Bone marrow (tissue), 2 donors: ENCODE results near the gene TXNL4A.
"Not testable (repeated sequence)": the region's sequence is repeated elsewhere in the genome, so short reads cannot be mapped to it uniquely, and the experiment has no call there.

Experiments
- DNase-seq, 2 donors: peaks; one replicate each; lab custom pipeline; 2025; lab: John Stamatoyannopoulos, UW

TXNL4A gene

DNA sequence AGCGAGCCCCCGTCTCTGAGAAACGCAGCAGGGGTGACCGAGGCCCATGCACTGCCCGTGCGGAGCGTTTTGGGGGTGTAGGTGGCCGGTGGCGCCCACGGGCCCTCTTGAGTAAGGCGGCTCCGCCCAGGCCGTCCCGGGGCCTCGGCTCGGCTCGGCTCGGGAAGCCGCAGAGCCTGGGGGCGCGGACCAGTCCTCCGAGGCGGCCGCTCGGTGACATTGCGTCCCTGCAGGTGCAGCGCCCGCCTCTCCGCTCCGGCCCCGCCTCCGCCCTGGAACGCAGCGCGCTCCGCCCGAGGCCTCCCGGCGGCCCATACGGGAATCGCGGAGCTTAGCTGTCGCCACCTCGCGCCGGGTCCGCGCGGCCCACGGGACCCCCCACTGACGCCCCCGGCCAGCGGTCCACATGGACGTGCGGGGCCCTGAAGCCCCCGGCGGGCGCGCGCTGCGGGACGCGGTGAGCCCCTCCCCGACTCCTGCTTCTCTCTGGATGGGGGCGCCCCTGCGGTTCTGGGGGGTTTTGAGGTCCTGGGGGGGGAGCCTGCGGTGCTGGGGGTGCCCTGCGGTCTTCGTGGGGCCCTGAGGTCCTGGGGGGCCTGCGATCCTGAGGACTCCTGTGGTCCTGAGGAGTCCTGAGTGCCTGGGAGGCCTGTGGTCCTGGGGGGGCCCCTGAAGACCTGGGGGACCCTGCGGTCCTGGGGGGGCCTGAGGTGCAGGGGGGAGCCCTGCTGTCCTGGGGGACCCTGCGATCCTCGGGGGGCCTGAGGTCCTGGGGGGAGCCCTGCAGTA, 23.8 kb downstream of the TXNL4A start, which contains the start of gene HSBP1L1:
HSBP1L1 (plus strand) TSS at position 314 of the 789 bp plus-strand sequence; CDS start at position 407, 93 bp downstream.
- DNase-seq = peak in 1 of 2 donors; percentile 19

DNA sequence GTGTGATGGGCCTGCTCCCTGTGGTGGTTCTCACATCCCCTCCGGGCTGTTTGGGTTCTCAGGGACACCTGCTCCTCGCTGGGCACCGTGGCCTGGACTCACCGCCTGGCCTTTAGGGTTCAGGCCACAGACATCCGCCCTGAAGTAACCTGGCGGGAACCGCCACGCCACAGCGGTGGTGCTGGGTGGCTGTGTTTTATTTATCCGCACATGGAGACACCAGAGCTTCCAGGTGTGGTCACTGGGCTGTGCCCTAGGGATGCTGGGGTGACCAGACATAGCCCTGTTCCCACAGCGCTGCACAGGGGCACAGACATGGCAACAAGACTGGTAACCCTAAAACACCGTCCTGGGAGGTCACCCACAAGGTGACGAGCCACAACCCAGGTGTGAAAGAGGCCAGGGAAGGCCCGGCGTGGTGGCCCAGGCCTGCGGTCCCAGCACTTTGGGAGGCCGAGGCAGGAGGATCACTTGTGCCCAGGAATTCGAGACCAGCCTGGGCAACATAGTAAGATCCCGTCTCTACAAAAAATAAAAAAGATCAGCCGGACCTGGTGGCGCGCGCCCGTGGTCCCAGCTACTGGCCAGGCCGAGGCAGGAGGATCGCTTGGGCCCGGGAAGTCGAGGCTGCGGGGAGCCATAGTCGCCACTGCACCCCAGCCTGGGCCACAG, 24.6 kb downstream of the TXNL4A start:
- no peak for DNase-seq

DNA sequence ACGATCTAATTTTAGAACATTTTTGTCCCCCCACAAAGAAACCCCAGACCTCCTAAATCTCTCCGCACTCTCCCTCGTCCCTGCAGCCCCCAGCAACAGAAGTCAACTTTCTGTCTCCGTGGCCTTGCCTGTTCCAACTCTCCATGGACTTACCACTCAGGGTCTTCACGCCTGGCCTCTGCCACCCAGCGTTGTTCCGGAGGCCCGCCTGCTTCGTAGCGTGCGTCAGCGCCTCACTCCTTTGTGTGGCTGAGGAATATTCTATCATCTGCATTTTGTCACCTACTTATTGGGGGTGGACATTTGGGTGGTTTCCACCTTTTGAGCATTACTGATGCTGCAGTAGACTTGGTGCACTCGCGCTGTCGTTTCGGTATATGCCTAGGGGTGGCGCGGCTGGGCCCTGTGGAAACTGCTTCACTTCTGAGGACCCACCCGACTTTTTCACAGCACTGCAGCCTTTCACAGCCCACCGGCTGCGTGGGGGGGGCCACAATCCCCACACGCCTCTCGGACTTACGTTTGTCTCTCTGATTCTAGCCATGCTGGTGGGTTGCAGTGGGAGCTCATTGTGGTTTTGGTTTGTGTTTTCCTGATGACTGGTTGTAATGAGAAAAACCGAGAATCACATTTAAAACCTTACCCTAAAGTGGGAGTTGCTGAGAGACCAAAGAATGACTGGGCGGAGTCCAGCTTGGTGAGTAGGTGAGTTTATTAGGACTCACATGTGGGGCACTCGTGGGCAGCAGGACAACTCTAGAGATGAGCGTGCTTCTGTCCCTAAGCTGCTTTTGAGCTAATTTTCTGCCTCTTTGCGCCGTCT, 25.3 kb downstream of the TXNL4A start:
- DNase-seq = no peak

DNA sequence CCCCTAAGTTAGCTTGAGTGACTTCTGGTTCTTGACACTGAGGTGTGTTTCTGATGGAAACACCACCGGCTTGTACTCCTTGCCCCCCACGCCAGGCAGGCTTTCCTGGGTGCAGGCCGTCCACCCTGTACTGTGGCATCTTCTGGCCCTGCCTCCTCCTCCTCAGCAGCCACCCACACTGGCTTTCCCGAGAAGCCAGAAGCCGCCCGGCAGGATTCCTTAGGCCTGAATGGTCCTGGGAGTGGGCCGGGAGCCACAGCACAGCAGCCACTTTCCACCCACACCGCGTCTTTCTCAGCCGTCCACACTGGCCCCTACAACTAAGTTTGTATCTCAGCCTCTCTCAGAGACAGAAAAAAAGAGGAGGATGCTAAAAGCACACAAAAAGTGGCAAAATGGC, 26.1 kb downstream of the TXNL4A start:
- no peak for DNase-seq

DNA sequence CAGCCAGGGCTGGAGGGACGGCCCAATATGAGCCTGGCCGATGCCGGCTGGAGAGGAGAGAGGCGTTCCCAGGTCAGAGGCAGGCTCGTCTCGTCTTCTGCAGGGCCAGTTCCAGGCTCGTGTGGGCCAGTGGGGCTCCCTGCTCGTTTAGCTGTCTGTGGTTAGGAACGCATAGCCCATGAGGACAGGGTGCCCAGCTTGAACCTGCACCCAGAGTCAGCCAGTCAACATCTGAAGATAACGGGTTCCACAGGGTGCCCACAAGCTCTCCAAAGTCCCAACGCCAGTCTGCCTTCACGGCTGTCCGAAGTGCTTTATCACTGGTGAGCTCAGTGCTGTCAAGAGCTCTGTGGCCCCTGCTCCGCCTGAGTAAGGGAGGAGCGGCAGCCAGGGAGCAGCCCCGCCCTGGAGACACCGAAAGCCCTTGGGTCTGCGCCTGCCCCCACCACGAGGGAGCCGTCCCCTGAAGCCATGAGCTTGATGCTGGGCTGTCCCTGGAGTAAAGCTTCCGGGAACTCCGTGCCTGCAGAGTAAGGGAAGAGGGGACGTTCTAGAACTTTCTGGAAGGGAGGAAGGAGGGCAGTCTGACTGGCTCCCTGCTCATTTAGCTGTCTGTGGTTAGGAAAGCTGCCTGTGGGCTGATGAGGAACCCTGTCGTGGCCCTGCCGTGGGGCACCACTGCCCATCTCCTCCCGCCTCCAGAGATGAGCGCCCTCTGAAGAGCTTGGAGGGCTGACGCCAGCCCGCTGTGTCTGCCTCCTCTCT, 26.7 kb downstream of the TXNL4A start:
- DNase-seq = no peak

DNA sequence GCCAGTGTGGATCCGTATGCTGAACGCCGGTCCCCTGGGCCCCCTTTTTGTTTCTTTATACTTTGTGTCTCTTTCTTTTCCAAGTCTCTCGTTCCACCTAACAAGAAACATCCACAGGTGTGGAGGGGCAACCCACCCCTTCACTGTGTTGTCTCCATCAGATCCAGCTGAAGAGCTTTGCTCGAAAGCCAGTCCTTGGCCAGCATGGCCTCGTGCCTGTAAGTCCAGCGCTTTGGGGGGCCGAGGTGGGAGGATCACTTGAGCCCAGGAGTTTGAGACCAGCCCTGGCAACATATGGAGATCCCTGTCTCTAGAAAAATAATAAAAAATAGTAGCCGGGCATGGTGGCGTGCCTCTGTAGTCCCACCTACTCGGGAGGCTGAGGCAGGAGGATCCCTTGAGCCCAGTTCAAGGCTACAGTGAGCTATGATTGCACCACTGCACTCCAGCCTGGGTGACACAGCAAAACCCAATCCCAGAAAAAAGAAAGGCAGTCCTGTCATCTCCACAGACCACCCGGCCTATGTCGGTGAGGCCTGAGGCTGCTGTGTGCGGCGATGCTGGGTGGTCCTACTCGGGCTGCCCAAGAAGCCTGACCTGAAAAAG, 27.3 kb downstream of the TXNL4A start:
- no peak for DNase-seq

DNA sequence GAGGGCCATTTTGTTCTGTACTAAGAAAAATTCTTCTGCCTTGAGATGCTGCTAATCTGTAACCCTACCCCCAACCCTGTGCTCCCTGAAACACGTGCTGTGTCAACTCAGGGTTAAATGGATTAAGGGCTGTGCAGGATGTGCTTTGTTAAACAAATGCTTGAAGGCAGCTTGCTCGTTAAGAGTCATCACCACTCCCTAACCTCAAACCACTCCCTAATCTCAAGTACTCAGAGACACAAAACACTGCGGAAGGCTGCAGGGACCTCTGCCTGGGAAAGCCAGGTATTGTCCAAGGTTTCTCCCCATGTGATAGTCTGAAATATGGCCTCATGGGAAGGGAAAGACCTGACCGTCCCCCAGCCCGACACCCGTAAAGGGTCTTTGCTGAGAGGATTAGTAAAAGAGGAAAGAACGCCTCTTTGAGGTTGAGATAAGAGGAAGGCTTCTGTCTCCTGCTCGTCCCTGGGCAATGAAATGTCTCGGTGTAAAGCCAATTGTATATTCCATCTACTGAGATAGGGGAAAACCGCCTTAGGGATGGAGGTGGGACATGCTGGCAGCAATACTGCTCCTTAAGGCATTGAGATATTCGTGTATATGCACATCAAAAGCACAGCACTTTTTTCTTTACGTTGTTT, 28.1 kb downstream of the TXNL4A start:
- DNase-seq = not testable (repeated sequence)

DNA sequence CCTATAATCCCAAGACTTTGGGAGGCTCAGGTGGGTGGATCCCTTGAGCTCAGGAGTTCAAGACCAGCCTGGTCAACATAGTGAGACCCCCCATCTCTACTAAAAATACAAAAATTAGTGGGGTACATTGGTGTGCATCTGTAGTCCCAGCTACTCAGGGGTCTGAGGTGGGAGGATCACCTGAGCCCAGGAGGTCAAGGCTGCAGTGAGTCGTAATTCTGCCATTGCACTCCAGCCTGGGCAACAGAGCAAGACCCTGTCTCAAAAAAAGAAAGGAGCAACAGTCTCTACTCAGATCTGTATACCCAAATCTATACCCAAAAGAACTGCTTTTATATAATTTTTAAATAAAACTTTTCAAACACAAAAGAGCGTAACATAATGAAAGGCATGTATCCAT, 29.4 kb downstream of the TXNL4A start:
- no peak for DNase-seq

DNA sequence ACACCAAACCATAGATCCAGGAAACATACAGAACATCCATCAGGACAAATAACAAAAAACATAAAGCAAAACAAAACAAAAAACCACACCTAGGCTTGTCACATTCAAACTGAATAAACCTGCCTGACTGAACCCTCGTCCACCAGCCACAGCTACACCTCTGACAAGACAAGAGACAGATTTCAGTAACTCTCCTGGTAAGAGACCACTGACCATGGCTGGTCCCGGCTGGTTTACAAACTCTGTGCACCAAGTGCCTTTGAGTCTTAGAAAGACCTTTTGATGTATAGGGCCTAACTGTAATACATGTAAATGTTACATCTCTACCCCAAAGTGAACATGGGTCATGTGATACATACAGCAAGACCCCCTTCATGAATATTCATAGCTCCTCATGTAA, 32.1 kb downstream of the TXNL4A start:
- DNase-seq = no peak

DNA sequence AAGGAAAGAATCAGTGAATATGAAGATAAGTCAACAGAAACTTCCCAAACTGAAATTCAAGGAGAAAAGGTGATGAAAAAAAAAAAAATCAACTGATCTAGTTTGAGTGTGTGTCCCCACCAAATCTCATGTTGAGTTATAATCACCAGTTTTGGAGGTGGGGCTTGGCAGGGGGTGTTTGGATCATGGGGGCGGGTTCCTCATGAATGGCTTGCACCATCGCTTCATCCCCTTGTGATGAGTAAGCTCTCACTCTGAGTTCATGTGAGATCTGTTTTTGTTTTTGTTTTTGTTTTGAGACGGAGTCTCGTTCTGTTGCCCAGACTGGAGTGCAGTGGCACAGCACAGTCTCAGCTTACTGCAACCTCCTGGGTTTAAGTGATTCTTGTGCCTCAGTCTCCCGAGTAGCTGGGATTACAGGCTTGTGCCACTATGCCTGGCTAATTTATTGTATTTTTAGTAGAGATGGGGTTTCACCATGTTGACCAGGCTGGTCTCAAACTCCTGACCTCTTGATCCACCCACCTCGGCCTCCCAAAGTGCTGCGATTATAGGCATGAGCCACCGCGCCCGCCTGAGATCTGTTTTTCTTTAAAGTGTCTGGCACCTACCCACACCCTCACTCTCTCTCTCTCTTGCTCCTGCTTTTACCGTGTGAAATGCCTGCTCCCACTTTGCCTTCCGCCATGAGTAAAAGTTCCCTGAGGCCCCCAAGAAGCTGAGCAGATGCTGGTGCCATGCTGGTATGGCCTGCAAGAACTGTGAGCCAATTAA, 32.9 kb downstream of the TXNL4A start:
- DNase-seq = no peak

DNA sequence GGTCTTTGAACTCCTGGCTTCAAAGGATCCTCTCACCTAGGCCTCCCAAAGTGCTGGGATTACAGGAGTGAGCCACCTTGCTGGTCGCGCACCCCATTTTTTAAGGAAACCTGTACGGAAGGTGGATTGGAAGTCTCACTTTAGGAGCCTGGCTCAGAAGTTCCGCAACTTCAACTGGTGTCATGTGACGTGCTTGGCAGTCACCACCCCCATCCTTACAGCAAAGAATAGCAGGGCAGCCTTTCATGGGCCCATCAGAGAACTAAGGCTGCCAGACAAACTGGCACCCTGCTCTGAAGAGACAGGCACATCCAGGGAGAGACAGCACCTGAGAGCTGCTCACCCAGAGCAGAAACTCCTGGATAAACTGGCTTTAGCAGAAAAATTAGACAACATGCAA, 33.6 kb downstream of the TXNL4A start:
- no peak for DNase-seq

DNA sequence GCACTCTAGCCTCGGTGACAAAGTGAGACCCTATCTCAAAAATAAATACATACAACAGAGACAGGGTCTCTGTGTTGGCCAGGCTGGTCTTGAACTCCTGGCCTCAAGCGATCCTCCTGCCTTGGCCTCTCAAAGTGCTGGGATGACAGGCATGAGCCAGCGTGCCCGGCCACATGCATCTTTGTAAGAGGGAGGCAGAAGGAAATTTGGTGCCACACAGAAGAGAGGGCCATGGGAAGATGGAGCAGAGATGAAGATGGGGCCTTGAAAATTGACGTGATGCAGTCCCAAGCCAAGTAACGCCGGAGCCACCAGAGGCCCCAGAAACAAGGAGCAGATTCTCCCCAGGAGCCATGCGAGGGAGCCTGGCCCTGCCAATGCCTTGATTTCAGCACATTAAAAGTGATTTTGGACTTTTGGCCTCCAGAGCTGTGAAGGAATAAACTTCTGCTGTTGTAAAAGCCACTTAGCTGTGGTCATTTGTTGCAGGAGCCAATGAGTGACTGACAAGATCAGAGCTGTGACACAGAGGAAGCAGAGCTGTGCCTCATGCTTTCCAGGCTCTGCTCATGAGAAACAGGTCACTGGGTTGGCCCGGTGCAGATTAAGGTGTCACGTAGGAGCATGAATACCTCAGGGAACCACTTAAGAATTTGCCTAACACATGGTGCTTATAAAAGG, 34.3 kb downstream of the TXNL4A start:
- DNase-seq = no peak

DNA sequence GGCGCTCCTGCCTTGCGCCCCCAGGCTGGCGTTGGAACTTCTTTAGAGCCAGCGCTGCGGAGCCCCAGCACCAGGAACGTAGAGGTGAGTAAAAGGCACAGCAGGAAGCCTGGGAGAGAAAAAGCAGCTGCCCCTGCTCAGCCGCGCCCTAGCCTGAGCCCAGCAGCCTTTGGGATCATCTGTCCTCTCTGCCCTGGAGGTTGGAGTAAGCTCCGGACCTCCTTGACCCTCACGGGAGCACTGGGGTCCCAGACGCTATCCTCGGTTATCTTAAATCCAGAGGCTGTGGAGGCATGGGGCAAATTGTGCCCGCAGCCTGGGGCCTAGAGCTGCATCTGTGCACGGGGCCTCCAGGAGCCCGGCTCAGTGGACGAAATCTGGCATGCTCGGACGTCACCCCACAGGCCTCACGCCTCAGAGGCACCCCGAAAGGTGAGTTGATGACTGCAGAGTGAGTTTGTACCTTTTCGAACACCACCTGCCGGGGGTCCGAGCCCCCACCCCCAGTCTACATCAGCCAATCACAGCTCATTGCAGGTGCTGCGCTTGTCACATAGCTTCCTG, 35.3 kb downstream of the TXNL4A start:
- no peak for DNase-seq

DNA sequence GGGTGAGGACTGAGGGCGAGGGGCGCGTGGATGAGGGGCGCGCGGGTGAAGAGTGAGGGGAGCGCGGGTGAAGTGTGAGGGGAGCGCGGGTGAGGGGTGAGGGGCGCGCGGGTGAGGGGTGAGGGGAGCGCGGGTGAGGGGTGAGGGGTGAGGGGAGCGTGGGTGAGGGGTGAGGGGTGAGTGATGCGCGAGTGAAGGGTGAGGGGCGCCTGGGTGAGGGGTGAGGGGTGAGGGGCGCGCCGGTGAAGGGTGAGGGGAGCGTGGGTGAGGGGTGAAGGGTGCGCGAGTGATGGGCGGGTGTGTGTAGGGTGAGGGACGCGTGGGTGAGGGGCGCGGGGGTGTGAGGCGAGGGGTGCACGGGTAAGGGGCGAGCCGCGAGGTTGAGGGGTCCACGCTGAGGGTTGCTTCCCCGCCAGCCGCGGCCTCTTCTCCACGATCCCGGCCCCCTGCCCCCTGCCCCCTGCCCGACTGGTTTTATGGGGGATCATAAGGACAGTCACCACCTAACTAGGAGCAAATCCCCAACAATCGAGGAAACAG, 35.8 kb downstream of the TXNL4A start:
- DNase-seq = no peak

DNA sequence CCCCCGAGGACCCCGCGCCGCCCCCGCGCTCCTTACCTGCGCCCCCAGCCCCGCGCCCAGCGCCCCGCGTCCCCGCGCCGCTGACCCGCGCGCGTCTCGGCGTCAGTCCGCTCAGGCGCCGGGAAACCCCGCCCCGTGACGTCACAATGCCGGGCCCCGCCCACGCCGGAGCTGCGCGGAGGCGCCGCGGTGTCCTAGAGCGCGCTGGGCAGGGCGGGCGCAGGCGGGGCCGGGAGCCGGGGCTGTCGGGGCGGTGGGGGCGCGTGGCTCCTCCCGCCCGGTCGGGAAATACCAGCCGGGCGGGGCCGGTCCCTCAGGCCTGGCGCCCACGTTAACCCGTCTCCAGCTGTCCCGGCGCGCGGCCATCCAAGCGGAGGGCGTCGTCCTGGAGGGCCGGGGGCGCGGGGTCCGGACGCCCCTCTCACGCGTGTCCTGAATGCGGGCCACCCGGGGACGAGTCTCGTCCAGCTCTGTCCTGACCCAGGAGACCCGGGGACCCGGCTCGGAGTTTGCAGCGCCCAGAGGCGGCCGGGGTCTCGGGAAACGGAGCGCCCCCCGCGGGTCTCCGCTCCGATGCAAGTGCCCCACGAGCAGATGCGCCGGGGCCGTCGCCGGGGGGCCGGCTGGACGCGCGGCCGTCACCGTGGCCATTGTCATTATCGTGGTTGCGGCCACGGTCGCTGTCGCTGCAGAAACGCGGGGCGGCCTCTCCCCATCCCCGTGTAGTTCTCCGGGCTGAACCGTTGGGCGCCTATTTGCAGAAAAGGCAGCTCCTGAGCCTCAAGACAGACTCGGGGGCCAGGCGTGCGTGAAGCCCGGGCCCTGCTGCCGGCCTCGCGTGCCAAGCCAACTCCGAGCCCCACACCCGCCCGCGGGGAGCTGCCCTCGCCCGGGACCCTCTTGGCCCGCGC, 36.6 kb downstream of the TXNL4A start, which contains the start of gene SLC66A2:
SLC66A2 (minus strand) TSS at position 109 of the 911 bp plus-strand sequence. CDS start 727 bp downstream, outside the sequence.
- DNase-seq = peak; percentile 18 to 86

DNA sequence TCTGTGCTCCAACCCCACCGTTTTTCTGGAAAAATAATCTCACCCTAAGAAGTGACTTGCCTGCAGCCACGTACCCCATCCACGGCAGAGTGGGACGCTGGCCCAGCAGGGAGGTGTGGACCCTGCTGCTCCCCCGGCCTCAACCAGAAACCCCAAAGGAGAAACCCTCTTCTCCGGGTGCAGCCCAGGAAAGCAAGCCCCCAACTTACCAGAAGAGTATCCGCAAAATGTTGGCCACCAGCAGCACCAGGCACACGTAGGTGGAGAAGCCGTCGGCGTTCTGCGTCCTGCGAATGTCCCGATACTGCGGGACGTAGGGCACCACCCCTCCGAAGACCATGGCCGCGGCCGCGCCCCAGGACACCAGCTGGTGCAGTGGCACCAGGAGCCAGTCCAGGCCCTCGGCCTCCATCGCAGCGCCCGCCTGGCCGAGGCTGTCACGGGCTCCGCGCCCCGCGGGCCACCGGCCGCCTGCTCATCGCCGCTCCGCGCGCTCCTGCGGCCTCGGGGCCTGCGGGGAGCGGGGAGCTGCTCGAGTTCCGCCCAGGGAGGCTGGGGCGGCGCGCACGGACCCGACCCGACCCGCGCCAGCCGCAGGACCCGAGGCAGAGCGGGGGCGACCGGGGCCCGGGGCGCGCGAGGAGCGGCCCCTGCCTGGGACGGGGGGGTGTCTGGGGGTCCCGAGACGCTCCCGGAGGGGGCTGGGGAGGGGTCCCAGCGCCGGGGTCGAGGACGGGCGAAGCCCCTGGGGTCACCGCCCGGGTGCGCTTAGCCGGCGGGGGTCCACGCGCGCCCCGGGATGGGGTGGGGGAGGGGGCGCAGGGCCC, 37.6 kb downstream of the TXNL4A start:
- no peak for DNase-seq
